ENCODE measurements around the gene FIZ1.

Gene FIZ1

GRCh38 chr19:55613930-55614710 is 14.8 kb upstream of the FIZ1 start:
- no peak for DNase-seq (ENCODE audit: low read depth)

- no peak for DNase-seq (ENCODE audit: low read depth)
Measured at GRCh38 chr19:55613396-55613795, 14.1 kb upstream of the FIZ1 start.

- DNase-seq (ENCODE audit: low read depth): no peak
Measured at GRCh38 chr19:55611983-55612645, 12.8 kb upstream of the FIZ1 start.

- DNase-seq (ENCODE audit: low read depth): no peak
Measured at GRCh38 chr19:55611300-55611982, 12.1 kb upstream of the FIZ1 start.

GRCh38 chr19:55609326-55609725 is 10.0 kb upstream of the FIZ1 start:
- DNase-seq (ENCODE audit: low read depth): no peak

- no peak for DNase-seq (ENCODE audit: low read depth)
Measured at GRCh38 chr19:55606817-55607216, 7.5 kb upstream of the FIZ1 start.

- no peak for DNase-seq (ENCODE audit: low read depth)
Measured at GRCh38 chr19:55606471-55606787, 7.1 kb upstream of the FIZ1 start.

- DNase-seq (ENCODE audit: low read depth): peak; percentile 53
Measured at GRCh38 chr19:55605637-55606470, 6.5 kb upstream of the FIZ1 start, which contains the start of gene ZNF865. ZNF865 (plus strand) TSS chr19:55605647; CDS start chr19:55613619, 7,972 bp downstream.

GRCh38 chr19:55605207-55605636 is 5.9 kb upstream of the FIZ1 start:
- peak; percentile 97 for DNase-seq (ENCODE audit: low read depth)

- DNase-seq (ENCODE audit: low read depth): no peak
Measured at GRCh38 chr19:55603581-55604292, 4.4 kb upstream of the FIZ1 start.

GRCh38 chr19:55603115-55603514 is 3.8 kb upstream of the FIZ1 start:
- DNase-seq (ENCODE audit: low read depth): no peak

- DNase-seq (ENCODE audit: low read depth): no peak
Measured at GRCh38 chr19:55602104-55603001, 3.0 kb upstream of the FIZ1 start.

GRCh38 chr19:55601084-55601483 is 1.8 kb upstream of the FIZ1 start:
- no peak for DNase-seq (ENCODE audit: low read depth)

GRCh38 chr19:55600662-55601028 is 1.3 kb upstream of the FIZ1 start:
- no peak for DNase-seq (ENCODE audit: low read depth)

- peak; percentile 76 for DNase-seq (ENCODE audit: low read depth)
Measured at GRCh38 chr19:55599842-55600661, 735 bp upstream of the FIZ1 start, which contains the start of gene ZNF524. ZNF524 (plus strand) TSS chr19:55600288; CDS start chr19:55602113, 1,825 bp downstream.

- DNase-seq (ENCODE audit: low read depth): peak; percentile 85
Measured at GRCh38 chr19:55598719-55599467, 424 bp downstream of the FIZ1 start.

GRCh38 chr19:55598034-55598433 is 1.3 kb downstream of the FIZ1 start:
- DNase-seq (ENCODE audit: low read depth): no peak

GRCh38 chr19:55597501-55597921 is 1.8 kb downstream of the FIZ1 start:
- DNase-seq (ENCODE audit: low read depth): no peak

- no peak for DNase-seq (ENCODE audit: low read depth)
Measured at GRCh38 chr19:55596304-55596703, 3.0 kb downstream of the FIZ1 start.

Data from T-helper 22 cell (primary cell).